Measurements from ENCODE around the gene PRPF6. TPM values are rescaled to one million over a fixed set of nuclear protein-coding genes. Genes with fewer than 3 reads are reported as not detected.

Gene PRPF6
- polyA plus RNA-seq, 5 donors: 64.3 to 87.1 (median 75.6) TPM

DNA sequence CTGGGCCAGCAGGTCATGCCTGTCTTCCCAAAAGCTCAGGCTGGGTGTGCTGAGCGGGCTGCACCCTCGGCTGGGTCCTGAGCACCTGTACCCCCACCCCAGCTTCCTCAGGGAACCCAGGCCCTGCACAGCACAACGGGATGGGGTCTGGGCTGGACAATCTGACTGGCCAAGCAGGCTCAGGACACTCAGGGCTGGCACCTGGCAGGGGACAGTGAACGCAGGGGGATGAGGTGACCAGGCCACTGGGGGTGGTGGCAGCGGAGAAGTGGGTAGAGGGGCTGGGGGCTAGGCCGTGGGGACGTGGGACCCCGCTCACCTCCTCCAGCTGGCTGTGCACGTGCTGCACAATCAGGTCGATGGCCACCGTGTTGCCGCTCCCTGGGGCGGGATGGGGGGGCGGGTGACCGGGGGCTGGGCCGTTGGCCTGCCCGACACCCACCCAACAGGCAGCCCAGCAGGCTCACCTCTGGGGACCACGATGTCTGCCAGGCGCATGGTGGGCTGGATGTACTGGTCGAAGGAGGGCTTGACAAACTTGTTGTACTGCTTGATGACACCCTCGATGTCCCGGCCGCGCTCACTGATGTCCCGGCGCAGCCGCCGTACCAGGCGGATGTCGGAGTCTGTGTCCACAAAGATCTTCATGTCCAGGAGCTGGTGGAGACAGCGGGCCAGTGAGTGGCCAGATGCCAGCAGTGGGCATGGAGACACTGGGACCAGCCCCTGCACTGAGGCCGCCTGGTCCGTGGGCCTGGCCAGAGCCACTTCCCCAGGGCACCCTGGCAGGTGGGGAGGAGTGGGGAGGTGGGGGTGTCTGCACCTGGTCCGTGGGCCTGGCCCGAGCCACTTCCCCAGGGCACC lies 36.6 kb upstream of the PRPF6 start:
- DNase-seq: no peak

DNA sequence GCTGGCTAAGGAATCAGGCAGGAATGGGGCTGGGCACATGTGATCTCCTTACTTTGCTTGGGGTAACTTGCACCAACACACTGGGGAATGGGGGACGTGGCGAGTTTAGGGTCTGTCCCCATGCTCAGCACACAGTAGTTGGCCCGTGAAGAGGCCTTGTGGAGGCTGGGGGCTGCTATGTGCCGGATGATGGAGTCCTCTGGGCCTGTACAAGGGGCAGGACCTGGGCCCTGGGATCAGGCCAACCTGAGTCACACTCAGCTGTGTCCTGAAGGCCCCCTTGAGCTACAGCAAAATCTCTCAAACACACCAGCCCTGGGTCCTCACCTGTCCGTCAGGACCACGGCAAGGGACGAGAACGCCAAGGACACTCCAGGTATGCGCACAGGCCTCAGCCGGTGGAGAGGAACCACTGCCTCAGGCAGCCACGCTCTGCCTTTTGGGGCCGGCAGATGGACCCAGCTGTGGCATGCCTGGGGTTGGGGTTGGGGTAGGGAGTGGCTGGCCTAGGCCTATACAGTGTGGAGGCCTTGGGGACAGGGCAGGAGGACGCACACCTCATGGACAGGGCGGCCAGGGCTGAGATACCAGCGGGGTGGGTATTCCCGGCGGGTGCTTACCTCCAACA lies 35.8 kb upstream of the PRPF6 start:
- no peak for DNase-seq

DNA sequence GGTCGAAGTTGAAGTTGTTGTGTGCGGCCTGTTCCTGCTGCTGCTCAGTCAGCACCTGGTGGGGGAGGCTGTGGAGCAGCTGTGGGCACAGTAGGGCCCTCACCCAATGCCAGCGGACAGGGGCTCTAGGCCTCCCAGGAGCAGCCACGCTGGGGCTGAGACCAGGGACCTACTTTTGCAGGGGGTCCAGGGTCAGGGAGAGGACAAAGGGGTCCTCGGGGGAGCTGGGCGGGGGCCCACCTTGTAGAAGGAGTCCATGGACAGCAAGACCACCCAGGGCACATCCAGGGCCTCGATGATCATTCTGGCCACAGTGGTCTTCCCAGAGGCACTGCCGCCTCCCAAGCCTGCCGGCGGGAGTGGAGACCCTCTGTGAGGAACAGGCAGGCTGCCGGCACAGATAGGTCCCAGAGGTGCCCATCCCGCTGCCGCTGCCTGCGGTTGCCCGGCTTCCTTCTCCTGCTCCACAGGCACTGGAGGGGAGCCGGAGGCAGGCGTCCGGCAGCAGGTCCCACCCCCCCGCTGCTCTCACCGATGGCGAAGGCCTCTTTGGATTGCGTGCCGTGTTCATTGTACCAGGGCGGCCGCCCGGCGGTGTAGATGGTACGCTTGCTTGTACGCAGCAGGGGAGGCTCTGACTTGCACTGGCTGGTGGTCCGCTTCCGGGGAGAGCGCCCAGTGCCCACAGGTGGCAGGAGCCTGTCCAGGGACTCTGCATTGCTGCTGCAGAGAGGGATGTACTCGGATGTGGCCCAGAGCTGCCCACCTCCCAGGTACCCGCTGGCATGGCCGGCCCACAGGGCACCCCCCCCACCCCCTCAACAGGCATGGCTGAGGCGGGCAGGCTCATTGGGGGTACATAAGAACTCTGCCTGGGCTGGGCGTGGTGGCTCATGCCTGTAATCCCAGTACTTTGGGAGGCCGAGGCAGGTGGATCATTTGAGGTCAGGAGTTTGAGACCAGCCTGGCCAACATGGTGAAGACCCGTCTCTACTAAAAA lies 34.7 kb upstream of the PRPF6 start:
- no peak for DNase-seq

DNA sequence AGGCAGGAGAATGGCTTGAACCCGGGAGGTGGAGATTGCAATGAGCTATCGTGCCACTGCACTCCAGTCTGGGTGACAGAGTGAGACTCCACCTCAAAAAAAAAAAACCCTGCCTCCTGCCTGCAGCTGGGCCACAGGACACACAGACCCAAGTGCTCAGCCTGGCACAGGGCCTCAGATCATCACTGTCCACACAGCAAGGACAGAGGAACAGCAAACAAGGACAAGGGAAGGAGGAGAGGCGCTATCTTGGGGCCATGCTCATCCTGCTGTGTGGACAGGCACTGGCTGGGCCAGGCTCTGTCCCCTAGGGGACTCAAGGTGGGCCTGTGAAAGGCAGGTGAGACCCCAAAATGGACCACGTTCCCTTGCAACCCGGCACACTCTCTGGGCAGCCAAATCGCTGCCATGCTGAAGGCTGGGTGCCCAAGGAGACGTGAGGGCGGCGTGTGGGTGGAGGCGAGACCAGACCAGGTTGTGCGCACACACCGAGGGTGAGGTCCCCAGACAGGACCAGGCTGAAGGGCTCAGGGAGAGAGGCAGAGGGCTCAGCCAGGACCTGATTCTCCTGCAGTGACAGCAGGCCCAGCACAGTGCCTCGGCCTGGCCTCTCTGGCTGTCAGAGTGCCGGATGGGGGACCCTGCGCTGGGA lies 33.8 kb upstream of the PRPF6 start:
- DNase-seq: no peak

DNA sequence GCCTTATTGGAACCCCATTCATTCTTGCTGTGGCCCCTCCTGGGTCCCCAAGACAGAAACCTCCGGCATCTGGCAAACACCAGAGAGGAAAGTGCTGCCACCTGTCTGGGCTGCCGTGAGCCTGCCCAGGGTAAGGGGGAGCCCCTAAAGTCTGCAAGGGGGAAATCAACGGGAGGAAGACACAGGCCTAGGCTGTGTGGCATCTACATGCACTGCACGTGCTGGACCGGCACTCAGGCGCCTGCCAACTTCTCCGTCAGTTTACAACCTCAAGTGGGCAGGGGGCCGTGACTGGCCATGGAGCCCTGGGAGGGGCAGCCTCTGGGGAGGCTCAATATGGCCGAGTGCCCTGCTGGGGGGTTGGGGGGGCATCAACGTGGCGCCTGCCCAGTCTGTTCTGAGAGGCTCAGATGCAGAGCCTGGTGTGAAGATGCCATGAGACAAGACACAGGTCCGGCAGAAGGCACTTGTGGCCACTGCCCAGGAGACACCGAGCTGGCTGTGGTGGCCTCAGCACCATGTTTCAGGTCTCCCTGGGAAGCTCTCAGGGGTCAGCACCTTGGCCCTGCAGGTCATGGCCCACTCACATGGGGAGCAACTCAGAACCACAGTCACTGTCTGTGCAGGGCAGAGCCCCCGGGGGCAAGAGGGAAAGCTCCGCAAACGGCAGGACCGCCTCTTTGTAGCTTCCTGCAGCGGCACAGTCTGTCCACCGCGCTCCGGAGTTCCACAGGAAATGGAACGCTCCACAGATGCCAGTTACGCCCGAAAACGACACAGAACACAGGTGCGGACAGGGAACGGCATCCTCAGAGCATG lies 33.1 kb upstream of the PRPF6 start:
- DNase-seq: no peak

DNA sequence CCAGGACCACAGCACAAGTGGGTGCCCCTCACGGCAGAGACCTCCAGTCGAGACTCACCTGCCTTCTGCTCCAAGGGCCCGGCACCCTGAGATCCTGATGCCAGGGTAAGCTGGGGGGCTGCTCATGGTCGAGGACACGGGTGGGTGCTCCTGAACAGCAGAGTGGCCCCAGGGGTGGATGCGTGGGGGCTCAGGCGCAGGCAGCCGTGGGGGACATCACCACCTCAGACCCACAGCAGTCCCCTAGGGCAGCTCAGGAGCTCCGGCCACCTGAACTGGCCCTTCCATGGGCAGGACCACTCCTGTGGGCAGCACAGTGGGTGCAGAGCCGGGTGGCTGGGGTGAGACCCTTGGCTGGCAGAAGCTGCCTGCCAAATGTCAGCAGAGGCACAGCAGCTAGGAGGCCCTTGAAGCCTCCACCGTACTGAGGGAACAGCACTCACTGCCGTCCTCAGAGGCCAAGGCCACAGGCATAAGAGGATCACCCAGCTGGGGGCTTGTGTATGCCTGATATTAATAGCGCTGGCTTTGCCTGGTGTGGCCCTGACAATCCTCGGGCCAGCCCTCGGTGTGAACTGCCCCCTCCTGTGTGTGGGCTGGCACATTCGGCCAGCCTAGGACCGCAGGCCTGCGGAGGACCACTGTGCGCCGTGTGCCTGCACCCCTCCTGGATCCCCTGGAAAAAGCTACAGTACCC lies 30.1 kb upstream of the PRPF6 start:
- no peak for DNase-seq

DNA sequence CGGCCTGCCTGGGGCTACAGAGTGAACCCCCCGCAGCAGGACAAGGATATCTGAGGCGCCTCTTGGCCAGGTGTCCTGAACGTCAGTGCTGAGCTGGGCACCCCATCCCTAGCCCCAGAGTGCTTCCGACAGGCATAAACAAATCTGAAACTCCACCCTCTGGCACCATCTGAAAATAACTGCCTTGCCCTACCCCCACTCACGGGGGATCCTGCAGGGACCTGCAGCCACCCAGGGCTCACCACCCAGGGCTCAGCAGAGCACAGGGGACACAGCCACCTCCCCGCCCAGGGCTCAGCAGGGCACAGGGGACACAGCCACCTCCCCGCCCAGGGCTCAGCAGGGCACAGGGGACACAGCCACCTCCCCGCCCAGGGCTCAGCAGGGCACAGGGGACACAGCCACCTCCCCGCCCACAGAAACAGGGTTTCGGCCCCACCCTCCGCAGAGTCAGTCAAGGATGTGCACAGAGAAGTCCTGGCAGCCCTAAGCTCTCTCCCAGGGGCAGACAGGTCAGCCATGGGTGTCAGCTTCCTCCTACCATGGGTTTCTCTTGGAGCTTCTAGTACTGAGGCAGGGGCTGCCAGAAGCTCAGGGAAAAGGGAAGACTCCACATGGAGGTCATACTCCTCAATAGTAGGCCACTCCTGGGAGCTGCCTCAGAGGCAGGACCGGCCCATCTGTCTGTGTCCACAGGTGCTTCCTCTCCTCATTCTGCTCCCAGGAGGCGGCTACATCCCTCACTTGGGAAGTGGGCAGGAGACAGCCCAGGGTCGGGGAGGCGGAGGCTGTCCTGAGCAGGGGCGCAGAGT lies 29.3 kb upstream of the PRPF6 start:
- no peak for DNase-seq

DNA sequence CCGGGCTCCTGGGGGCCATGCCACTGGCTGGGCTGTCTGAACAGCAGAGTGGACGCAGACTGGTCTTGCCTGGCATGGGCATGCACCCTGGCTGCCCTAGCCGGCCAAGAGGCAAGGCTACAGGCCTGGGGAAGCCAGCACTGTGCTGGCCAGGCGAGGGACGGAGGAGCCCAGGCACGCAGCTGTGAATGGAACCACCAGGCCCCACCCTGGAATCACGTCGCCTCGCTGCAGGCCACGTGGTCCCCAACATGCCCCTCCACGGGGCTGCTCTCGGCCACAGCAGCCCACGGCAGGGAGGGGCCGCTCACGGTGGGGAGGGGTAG lies 28.8 kb upstream of the PRPF6 start:
- no peak for DNase-seq

DNA sequence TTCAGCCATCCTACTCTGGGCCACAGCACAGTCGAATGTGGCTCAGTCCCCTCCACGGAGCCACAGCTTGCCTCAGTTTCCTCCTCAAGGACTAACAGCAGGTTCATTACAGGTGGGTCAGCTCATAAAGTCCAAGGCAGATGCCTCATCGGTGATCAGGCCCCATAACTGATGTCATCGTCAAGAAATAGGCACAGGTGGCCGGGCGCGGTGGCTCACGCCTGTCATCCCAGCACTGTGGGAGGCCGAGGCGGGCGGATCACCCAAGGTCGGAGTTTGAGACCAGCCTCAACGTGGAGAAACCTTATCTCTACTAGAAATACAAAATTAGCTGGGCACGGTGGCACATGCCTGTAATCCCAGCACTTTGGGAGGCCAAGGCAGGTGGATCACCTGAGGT lies 28.2 kb upstream of the PRPF6 start:
- DNase-seq: no peak

DNA sequence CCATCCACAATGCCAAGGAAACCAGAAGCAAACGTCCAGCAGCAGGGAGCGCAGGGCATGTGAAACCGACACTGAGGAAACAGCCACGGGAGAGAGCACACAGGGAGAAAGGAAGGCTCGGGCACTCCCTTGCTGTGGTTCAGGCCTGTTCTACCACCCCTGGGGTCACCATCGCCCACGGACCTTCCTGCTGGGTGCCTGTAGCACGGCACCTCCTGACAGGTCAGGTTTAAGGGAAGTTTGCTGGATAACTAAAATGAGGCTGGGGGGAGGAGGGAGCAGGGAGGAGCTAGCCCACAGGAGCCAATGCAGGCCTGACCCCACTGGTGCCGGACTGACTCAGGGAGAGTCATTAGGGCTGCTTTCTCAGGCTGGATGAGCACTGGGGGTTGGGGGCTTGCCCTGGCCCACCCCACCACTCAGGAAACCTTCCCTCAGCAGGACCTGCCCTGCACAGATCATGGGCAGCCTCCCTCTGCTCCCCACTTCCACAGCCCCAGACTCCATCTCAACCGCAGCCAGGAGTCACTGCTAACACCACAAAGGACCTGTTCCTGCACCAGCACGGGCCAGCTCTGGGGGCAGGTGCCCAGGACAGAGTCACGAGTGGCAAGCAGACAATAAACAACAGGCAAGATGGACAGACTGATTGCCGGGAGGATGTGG lies 27.0 kb upstream of the PRPF6 start:
- no peak for DNase-seq

DNA sequence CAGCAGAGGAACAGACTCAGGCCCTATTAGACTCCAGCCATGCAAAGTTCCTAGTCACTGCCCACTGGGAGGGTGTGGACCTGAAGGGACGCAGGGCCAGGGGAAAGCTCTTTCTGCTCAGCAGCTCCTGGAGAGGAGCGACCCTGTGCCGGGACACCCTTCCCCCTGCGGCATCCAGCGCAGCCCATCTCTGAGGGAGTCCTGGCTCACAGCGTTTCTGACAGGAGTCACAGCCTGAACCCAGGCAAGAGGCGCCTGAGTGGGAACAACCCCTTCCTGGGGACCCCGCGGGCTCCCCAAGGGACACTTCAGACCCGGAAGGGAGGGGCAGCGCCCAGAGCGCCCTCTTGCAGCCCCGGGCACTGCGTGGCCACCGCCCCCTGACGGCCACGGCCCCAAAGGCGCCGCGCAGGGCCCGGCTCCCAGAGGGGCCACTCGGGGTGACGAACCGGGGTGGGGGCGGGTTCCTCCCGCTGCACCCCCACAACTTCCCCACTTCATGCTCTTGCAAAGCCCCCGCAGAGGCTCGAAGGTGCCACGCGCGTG lies 25.6 kb upstream of the PRPF6 start:
- no peak for DNase-seq

DNA sequence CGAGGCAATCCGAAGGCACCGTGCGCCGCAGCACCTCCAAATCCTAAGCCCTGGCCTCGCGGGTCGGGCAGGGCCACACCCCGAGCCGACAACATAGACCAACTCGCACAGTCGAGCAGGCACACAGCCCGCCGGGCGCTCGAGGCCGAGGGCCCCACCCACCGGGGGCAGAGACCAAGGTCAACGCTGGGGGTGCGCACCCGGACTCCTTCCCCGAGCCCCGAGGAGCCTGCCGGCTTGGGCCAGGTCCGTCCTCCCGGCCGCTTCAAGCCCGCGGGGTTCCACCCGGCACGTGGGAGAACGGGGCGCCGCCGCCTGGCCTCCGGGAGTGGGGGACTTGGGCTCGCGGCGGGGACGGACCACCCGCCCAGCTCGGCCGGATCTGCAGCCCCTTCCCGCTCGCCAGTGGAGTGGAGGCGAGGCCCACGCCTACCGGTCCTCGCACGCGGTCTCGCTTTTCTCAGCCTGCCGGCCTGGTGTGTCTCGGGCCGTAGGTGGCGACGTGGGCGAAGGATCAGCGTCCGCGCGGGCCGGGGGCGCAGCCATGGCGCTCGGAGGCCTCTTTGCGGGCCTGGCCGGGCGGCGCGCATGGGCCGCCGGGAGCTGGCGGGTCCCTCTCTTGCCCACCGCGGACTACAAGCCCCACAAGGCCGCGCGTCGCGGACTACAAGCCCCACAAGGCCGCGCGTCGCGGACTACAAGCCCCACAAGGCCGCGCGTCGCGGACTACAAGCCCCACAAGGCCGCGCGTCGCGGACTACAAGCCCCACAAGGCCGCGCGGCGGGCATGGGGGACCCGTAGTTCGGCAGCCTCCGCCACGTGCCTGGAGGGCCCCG lies 24.9 kb upstream of the PRPF6 start, which contains the start of gene UCKL1:
Gene UCKL1 (minus strand): TSS at position 590 of the 837 bp plus-strand sequence. CDS start 44 bp downstream, at position 546.
- DNase-seq: peak; percentile 88 to 91

DNA sequence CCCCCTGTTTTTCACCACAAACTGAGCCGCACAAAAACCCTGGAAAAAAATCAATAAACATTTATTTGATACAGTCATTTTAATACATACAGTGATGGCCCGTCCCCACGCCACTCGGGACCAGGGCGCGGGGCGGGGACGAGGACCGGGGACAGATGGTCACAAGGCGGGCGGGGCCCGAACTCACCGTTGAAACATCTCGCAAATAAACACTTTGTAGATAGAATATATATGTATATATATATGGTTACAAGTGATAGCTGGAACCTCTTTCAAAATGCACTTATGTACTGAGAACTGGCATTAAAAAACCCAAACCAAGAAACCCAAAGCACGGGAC lies 24.3 kb upstream of the PRPF6 start:
- DNase-seq: no peak

DNA sequence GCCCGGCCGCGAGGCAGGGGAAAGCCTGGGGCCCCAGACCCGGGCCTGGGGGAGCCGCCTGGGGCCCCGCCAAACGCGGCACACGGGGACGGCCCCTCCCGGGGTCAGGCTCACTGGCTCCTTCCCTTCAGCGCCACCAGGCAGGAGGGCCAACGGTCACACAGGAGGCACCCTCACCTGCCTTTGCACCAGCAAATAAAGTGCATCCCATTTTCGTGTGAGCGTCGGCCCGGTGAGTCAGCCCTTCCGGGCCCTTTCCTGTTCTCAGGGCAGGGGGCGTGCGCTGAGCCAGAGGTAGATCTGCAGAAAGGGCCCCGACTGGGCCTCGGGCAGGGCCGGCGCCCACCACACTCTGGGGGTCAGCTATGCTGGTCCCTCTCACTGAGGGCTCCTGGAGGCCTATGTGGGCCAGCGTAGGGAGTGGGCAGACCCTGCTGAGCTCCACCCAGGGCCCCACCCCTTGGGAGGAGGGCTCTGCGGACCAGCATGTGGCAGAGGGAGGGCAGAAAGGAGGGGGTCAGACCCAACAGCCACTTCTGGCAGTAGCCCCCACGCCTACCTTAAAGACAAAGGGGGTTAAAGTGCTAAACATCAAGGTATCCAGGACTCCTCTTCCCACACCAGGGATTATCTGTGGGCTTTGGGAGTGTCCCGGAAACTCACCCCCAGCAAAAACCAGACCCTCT lies 23.8 kb upstream of the PRPF6 start:
- no peak for DNase-seq

DNA sequence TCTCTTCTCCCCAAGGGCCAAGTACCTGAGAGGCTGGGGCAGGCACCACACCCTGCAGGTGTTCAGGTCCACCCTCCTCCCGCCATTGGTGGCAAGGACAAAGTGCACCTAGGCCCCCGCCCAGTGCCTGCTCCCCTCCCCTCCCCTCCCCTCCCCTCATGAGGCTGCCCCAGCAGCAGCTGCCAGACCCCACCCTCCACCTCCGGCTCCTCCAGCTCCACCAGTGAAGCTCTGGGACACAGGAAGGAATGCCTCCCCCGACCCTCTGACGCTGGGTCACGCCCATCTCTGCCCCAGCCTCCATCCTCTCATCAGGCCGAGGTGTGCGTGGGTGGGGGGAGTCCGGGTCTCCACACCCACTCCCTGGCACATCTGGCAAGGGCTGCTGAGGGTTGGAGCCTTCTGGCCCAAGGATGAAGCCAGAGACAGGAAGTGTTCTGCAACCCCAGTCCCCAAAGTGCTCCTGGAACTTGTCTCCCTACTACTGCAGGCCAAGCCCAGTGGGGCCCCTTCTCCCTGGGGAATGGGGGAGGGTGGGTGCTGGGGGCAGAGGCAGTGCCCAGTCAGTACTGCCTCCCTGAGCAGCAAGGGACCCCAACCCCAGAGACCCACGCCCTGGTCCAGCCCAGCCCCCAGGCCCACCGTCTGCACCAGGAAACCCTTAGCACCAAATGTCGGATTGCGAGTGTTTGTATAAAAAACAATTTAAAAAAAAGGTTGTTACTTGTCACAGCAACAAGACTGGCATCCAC lies 23.1 kb upstream of the PRPF6 start:
- DNase-seq: no peak

DNA sequence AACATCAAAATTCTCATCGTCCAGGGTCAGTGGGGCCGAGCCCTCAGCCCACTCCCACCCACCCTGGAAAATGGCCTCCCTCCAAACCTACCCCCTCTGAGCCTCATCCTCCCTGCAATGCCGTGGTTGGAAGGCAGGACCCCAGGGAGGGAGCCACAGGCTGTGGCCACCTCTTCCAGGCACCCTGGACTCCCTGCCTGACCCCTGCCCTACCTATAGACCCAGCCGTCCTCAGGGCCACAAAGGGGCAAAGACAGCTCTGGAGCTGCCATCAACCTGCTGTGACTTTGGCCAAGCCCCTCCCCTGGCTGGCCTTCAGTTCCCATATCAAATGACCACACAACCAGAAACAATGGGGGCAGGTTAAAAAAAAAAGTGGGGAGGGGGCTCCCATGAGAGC lies 22.5 kb upstream of the PRPF6 start:
- DNase-seq: no peak
